Measurements from ENCODE around the gene GABRG3.

- TF ChIP-seq YY1 (IDR thresholded peaks at IDR 0.05; ENCODE audit: insufficient read depth, insufficient read length) = no peak
- no peak for TF ChIP-seq SUZ12 (IDR thresholded peaks at IDR 0.05; ENCODE audit: extremely low read depth, insufficient read depth, insufficient read length)
- no peak for TF ChIP-seq ZNF274 (IDR thresholded peaks at IDR 0.05; ENCODE audit: low read depth, low read length)
These were observed 616.8 kb downstream of the GABRG3 start for GRCh38 chr15:27587810-27588209.
